Neutrophil (primary cell): ENCODE results near the gene RBKS.

Source experiments
- H3K27ac ChIP-seq: fragments of 200-600 bp; sonication (generic); 2 replicates; pipeline ENCODE4 v1.5.1; 2016; ENCODE audit warnings: mild to moderate bottlenecking, moderate library complexity
- H3K27me3 ChIP-seq: fragments of 200-600 bp; sonication (generic); 2 replicates; pipeline ENCODE4 v1.6.0; 2016; ENCODE audit warnings: mild to moderate bottlenecking
- H3K36me3 ChIP-seq: fragments of 200-600 bp; sonication (generic); 2 replicates; pipeline ENCODE4 v1.5.1; 2017
- H3K4me1 ChIP-seq, 2 experiments: fragments of 200-600 bp in 1 of 2; sonication (generic) in 1 of 2; 1 replicate in 1 of 2; 2 replicates in 1 of 2; pipeline versions ENCODE4 v1.5.1 to v1.6.1; 2013 to 2016; ENCODE audit warnings: low read depth in 1 of 2, low read length in 1 of 2, mild to moderate bottlenecking in 1 of 2, moderate library complexity in 1 of 2; ENCODE audit not compliant: control insufficient read depth in 1 of 2, insufficient read depth in 1 of 2
- H3K4me3 ChIP-seq, 2 experiments: fragments of 200-600 bp in 1 of 2; sonication (generic) in 1 of 2; 1 replicate in 1 of 2; 2 replicates in 1 of 2; pipeline ENCODE4 v1.5.1; 2013 to 2016; ENCODE audit warnings: low read depth in 1 of 2, low read length in 1 of 2, mild to moderate bottlenecking in 1 of 2, moderate library complexity in 1 of 2
- H3K9me3 ChIP-seq: fragments of 200-600 bp; sonication (generic); 2 replicates; pipeline ENCODE4 v1.5.1; 2016
- CTCF ChIP-seq: fragments of 200-600 bp; sonication (generic); IDR thresholded peaks from 2 replicates; pipeline ENCODE4 v1.5.1; 2016; ENCODE audit warnings: antibody characterized with exemption

RBKS gene

DNA sequence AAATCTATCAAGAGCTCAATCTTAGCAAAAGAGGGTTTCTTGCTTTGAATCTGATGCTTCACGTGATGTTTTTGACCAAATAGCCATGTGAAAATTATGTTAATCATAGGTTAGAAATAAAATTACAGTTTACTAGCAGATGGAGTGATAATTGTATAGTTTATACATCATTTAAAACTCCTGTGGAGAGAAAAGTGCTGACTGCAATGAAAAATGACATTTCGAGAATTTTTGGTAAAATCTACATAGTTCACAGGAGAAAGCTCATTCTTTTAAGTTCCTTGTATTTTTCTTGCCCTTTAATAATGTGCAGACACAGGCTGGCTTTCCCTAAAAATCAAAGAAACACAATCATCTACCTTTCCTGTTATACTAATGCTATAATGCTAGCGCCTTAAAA lies 33.2 kb downstream of the RBKS start:
- H3K9me3 ChIP-seq, result no peaks in the 10 kb centered on the region
- no peak for TF ChIP-seq CTCF
- no peak overlapping the region for H3K27ac ChIP-seq
- H3K36me3 ChIP-seq, result no peaks in the 10 kb centered on the region
- no peaks in the 10 kb centered on the region for H3K27me3 ChIP-seq
- H3K4me3 ChIP-seq, result no peak overlapping the region
- H3K4me1 ChIP-seq, result no peaks in the 10 kb centered on the region

DNA sequence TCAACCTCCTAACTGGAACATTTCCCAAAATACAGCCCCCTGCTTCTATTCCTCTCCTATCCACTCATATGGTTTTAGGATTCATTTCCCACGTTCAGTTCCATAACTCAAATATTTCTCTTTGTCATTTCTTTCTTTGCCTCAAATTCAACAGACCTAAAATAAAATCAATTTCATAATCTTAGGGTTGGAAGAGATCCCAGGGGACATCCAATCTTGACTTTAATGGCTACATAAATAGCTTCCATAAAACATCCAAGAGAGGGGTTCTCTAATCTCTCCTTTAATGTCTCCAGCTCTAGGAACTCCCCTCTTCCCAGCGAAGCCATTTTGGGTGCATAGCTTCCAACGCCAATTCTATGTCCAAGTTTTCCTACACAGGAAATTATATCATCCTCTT lies 33.8 kb downstream of the RBKS start:
- no peaks in the 10 kb centered on the region for H3K36me3 ChIP-seq
- no peaks in the 10 kb centered on the region for H3K9me3 ChIP-seq
- H3K4me3 ChIP-seq, result no peak overlapping the region
- H3K4me1 ChIP-seq, result no peaks in the 10 kb centered on the region
- TF ChIP-seq CTCF, result no peak
- H3K27me3 ChIP-seq, result no peaks in the 10 kb centered on the region
- no peak overlapping the region for H3K27ac ChIP-seq

- no peak overlapping the region for H3K4me3 ChIP-seq
- H3K27ac ChIP-seq, result no peak overlapping the region
- H3K36me3 ChIP-seq, result no peaks in the 10 kb centered on the region
- no peaks in the 10 kb centered on the region for H3K9me3 ChIP-seq
- no peaks in the 10 kb centered on the region for H3K4me1 ChIP-seq
- TF ChIP-seq CTCF, result no peak
- H3K27me3 ChIP-seq, result no peaks in the 10 kb centered on the region
Measured at GRCh38 chr2:27855476-27855875, 34.7 kb downstream of the RBKS start.

- no peak for TF ChIP-seq CTCF
- no peak overlapping the region for H3K27ac ChIP-seq
- no peaks in the 10 kb centered on the region for H3K9me3 ChIP-seq
- no peaks in the 10 kb centered on the region for H3K4me1 ChIP-seq
- no peak overlapping the region for H3K4me3 ChIP-seq
- H3K36me3 ChIP-seq, result no peaks in the 10 kb centered on the region
- H3K27me3 ChIP-seq, result no peaks in the 10 kb centered on the region
Measured at GRCh38 chr2:27854229-27854862, 35.8 kb downstream of the RBKS start.

DNA sequence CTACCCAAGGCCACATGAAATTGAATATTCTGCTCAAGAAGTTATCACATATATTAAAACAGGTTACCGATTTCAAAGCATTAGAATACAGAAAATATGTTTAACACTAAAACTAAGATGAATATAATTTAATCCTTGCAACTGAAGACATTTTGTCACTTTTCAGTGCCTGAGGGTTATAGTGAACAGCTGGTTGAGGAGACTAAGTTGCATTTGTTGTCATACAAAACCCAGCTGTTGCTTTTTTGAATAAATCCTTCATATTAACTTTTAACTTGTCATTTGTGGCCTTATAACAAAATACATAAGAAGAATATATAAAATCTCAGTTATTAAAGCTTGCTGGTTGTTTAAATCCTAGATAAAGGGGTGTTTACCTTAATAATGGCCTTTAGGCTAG lies 37.5 kb downstream of the RBKS start:
- no peak for TF ChIP-seq CTCF

More for the DNA sequence above, 37.5 kb downstream of the RBKS start:
- Histone ChIP-seq H3K4me1 (no peaks in the 10 kb centered on the region), H3K9me3 (no peaks in the 10 kb centered on the region), H3K27ac (no peak overlapping the region), H3K36me3 (no peaks in the 10 kb centered on the region), H3K4me3 (no peak overlapping the region), H3K27me3 (no peaks in the 10 kb centered on the region)
